ENCODE results near the gene STXBP5. TPM values are rescaled to one million over a fixed set of nuclear protein-coding genes. Genes with fewer than 3 reads are reported as not detected.

STXBP5 gene
- total RNA-seq, 4 donors from 2014 or later: 23.7 to 39.1 (median 25.8) TPM

DNA sequence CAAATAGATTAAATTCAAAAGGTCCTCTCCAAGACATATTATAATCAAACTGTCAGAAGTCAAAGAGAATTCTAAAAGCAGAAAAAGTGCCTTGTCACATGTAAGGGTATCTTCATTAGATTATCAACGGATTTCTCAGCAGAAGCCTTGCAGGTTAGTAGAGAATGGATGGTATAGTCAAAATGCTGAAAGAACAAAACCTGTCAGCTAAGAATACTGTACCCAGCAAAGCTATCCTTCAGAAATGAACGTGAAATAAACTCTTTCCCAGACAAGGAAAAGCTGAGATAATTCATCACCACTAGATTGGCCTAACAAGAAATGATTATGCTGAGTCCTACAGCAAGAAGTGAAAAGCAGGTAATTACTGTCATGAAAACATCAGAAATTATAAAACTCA is 92.9 kb downstream of the STXBP5 start:
- WGBS, 2 donors: 93 to 95% methylated on average over 2 of the region's 2 CpGs
- peaks cover 0 to 23% (median 4%) of the 10 kb centered on the region in 4 donors for H3K9me3 ChIP-seq

DNA sequence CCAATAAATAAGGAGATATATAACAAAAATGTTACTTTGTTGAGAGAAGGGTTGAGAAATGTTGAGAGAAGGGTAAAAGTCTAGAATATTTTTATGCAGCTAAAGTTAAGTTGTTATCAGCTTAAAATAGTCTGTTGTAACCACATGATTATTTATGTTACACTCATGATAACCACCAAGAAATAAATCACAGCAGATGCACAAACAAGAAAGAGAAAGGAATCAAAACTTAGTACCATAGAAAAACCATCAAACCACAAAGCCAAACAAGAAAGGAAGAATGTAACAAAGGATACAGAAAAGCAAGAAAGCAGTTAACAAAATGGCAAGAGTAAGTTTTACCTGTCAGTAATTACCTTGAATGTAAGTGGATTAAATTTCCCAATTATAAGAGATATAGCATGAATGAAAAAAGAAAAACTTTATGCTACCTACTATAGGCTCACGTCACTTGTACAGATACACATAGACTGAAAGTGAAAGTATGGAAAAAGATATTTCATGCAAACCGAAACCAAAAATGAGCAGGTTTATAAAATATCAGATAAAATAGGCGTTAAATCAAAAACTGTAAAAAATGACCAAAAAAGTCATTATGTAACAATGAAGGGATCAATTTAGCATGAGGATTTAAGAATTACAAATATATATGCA is 93.6 kb downstream of the STXBP5 start:
- WGBS, 2 donors: 95 to 97% methylated on average over 3 of the region's 3 CpGs
- Histone ChIP-seq H3K36me3 (peaks cover 0 to 47% (median 0%) of the 10 kb centered on the region in 3 donors), H3K4me3 (no peak overlapping the region), H3K27ac (no peak overlapping the region), H3K27me3 (no peaks in the 10 kb centered on the region), H3K4me1 (no peaks in the 10 kb centered on the region), H3K9me3 (peaks cover 0 to 23% (median 4%) of the 10 kb centered on the region in 4 donors)
- DNase-seq (ENCODE audit: low spot score in 2 of 2): no peak
- TF ChIP-seq POLR2A (IDR thresholded peaks at IDR 0.05): no peak
- TF ChIP-seq, protein P1, sequence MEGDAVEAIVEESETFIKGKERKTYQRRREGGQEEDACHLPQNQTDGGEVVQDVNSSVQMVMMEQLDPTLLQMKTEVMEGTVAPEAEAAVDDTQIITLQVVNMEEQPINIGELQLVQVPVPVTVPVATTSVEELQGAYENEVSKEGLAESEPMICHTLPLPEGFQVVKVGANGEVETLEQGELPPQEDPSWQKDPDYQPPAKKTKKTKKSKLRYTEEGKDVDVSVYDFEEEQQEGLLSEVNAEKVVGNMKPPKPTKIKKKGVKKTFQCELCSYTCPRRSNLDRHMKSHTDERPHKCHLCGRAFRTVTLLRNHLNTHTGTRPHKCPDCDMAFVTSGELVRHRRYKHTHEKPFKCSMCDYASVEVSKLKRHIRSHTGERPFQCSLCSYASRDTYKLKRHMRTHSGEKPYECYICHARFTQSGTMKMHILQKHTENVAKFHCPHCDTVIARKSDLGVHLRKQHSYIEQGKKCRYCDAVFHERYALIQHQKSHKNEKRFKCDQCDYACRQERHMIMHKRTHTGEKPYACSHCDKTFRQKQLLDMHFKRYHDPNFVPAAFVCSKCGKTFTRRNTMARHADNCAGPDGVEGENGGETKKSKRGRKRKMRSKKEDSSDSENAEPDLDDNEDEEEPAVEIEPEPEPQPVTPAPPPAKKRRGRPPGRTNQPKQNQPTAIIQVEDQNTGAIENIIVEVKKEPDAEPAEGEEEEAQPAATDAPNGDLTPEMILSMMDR (IDR thresholded peaks at IDR 0.05): no peak
- TF ChIP-seq EP300 (IDR thresholded peaks at IDR 0.05): no peak

More for the DNA sequence above, 92.9 kb downstream of the STXBP5 start:
- TF ChIP-seq EP300 (IDR thresholded peaks at IDR 0.05): no peak
- TF ChIP-seq POLR2A (IDR thresholded peaks at IDR 0.05): no peak
- TF ChIP-seq, protein P1 (IDR thresholded peaks at IDR 0.05): no peak
- H3K36me3 ChIP-seq: peaks cover 0 to 41% (median 0%) of the 10 kb centered on the region in 3 donors
- no peak overlapping the region for H3K27ac ChIP-seq
- H3K4me3 ChIP-seq: no peak overlapping the region
- no peaks in the 10 kb centered on the region for H3K27me3 ChIP-seq
- no peak for DNase-seq (ENCODE audit: low spot score in 2 of 2)
- H3K4me1 ChIP-seq: no peaks in the 10 kb centered on the region

DNA sequence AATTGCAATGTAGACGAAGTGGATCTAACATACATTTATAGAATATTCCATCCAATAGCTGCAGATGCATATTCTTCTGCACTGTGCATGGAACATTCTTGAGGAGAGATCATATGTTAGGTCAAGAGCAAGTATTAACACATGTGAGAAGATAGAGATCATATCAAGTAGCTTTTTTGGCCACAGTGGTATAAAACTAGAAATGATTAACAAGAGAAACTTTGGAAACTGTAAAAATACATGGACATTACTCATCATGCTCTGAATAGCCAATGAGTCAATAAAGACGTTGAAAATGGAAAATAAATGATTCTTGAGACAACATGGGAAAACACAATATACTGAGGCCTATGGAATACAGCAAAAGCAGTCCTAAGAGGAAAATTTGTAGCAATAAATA is 94.2 kb downstream of the STXBP5 start:
- peaks cover 0 to 53% (median 0%) of the 10 kb centered on the region in 3 donors for H3K36me3 ChIP-seq
- WGBS, 2 donors: 86 to 88% methylated on average over 2 of the region's 2 CpGs
- no peak for TF ChIP-seq EP300 (IDR thresholded peaks at IDR 0.05)
- TF ChIP-seq, protein P1 (IDR thresholded peaks at IDR 0.05): no peak
- TF ChIP-seq POLR2A (IDR thresholded peaks at IDR 0.05): no peak
- H3K27me3 ChIP-seq: no peaks in the 10 kb centered on the region
- no peaks in the 10 kb centered on the region for H3K4me1 ChIP-seq
- H3K27ac ChIP-seq: no peak overlapping the region
- DNase-seq (ENCODE audit: low spot score in 2 of 2): no peak
- H3K4me3 ChIP-seq: no peak overlapping the region
- H3K9me3 ChIP-seq: peaks cover 0 to 27% (median 4%) of the 10 kb centered on the region in 4 donors

DNA sequence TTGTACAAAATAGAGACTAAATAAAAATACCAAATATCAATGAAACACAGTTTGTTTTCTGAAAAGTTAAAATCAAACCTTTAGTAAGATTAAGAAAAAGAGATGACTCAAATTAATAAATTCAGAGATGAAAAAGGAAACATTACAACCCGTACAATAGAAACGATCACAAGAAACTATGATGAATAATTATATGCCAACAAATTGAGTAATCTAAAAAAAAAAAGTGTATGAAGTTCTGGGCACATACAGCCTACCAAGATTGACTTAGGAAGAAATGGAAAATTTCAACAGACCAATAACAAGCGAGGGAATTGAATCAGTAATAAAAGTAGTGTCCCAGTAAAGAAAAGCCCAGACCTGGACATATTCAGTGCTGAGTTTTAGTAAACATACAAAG is 94.8 kb downstream of the STXBP5 start:
- Histone ChIP-seq H3K27me3 (no peaks in the 10 kb centered on the region), H3K36me3 (peaks cover 0 to 59% (median 0%) of the 10 kb centered on the region in 3 donors), H3K9me3 (peaks cover 0 to 30% (median 4%) of the 10 kb centered on the region in 4 donors), H3K4me1 (no peaks in the 10 kb centered on the region), H3K4me3 (no peak overlapping the region), H3K27ac (no peak overlapping the region)
- DNase-seq (ENCODE audit: low spot score in 2 of 2): no peak
- 95 to 98% methylated on average over 3 of the region's 3 CpGs for WGBS, 2 donors
- TF ChIP-seq POLR2A (IDR thresholded peaks at IDR 0.05) (no peak), EP300 (IDR thresholded peaks at IDR 0.05) (no peak)
- TF ChIP-seq, protein P1 (IDR thresholded peaks at IDR 0.05): no peak

DNA sequence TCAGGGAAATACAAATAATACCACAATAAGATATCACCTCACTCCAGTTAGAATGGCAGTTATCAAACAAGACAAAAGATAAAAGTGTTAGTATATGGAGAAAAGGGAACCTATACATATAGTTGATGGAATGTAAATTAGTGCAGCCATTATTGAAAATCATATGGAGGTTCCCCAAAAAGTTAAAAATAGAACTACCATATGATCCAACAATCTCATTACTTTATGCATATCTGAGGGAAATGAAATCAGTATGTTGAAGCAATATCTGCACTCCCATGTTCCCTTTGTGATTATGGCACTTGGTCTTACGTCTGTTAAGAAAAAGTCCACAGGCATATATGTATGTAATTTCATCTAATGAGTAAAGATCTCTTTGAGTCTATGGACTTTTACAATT is 96.9 kb downstream of the STXBP5 start:
- H3K4me3 ChIP-seq: no peak overlapping the region
- H3K4me1 ChIP-seq: no peaks in the 10 kb centered on the region
- H3K27ac ChIP-seq: no peak overlapping the region
- 93 to 94% methylated on average over 1 of the region's 1 CpG for WGBS, 2 donors
- peaks cover 0 to 30% (median 4%) of the 10 kb centered on the region in 4 donors for H3K9me3 ChIP-seq
- TF ChIP-seq, protein P1 (IDR thresholded peaks at IDR 0.05): no peak
- TF ChIP-seq EP300 (IDR thresholded peaks at IDR 0.05): no peak
- TF ChIP-seq POLR2A (IDR thresholded peaks at IDR 0.05): no peak
- DNase-seq (ENCODE audit: low spot score in 2 of 2): no peak
- no peaks in the 10 kb centered on the region for H3K27me3 ChIP-seq
- peaks cover 0 to 56% (median 0%) of the 10 kb centered on the region in 3 donors for H3K36me3 ChIP-seq
